ENCODE data around the gene CORT.

DNA sequence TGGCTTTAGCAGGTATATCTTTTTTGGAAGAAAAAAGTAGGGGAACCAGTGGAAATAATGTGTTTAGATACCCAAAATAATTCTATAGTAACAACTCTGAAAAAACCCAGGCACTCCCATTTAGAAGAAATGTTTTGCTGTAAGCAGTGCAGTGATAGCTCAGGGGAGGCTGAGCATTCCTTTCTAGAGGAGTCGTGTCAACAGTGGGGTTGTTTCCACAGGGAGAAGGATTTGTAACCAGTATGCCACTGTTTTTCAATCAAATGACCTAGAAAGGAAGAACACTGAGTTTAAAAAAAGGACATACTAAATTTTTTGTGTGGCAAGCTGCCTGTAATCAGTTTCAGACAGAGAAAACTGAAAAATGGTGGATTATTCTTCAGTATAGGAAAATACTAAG, 48.5 kb upstream of the CORT start:
- TF ChIP-seq RNF2 (IDR thresholded peaks at IDR 0.05; ENCODE audit: borderline replicate concordance, low read depth) (no peak), POLR2A (IDR thresholded peaks at IDR 0.05; ENCODE audit: low read length) (no peak), BHLHE40 (IDR thresholded peaks at IDR 0.05; ENCODE audit: low read depth, low read length) (no peak), SREBF2 (IDR thresholded peaks at IDR 0.05) (no peak), E2F6 (IDR thresholded peaks at IDR 0.05; ENCODE audit: borderline replicate concordance, low read depth) (no peak)
- TF ChIP-seq, protein P1, sequence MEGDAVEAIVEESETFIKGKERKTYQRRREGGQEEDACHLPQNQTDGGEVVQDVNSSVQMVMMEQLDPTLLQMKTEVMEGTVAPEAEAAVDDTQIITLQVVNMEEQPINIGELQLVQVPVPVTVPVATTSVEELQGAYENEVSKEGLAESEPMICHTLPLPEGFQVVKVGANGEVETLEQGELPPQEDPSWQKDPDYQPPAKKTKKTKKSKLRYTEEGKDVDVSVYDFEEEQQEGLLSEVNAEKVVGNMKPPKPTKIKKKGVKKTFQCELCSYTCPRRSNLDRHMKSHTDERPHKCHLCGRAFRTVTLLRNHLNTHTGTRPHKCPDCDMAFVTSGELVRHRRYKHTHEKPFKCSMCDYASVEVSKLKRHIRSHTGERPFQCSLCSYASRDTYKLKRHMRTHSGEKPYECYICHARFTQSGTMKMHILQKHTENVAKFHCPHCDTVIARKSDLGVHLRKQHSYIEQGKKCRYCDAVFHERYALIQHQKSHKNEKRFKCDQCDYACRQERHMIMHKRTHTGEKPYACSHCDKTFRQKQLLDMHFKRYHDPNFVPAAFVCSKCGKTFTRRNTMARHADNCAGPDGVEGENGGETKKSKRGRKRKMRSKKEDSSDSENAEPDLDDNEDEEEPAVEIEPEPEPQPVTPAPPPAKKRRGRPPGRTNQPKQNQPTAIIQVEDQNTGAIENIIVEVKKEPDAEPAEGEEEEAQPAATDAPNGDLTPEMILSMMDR (IDR thresholded peaks at IDR 0.05) = no peak

Data from A549 (cell line).